Aortic smooth muscle cell (primary cell): ENCODE measurements around the gene GABBR1. TPM values are rescaled to one million over a fixed set of nuclear protein-coding genes. Genes with fewer than 3 reads are reported as not detected.

Experiments
- total RNA-seq: library from RNA; depleted of rRNA; stranded (reverse); fragments of >200 nt; gene quantifications from 2 replicates; pipeline ENCODE4 v1.2.3, GENCODE V29; 2014

The GABBR1 gene
- 10.3 and 11.4 TPM in 2 replicates for total RNA-seq

DNA sequence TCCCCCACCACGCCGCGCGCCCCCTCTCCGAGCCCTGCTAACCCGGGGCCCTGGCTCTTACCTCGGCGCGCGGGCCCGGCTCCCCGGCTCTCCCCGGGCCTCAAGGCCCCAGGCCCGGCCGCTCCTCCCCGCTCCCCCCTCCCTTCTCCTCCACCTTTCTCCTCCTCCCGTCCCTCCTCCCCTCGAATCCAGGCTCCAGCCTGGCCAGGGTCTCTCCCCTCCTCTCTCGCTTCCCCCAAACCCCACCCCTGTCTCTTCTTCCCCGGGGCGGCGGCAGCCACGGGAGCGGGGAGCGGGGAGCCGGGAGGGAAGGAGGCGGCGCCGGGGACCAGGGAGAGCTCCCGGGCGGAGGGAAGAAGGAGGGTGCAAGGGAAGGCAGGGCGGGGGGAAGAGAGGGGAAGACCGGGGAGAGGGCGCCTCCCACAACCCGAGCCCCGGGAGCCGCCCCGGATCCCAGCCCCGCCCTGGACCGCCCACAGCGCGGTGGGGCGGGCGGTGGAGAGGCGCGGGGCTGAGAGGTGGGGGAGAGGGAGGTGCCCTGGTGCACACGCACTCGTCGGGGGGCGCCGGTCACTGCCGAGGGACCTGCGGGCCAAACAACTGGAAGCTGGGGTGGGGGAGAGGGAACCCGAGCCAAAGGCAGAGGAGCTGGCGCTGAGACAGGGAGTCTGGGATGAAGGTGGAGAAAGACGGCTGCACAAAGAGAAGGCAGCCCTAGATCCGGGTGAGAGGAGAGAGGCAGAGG is at the start of gene GABBR1:
TSS of gene GABBR1 (minus strand) at position 395 of the 745 bp plus-strand sequence. CDS start 798 bp downstream, outside the sequence.

GRCh38 chr6:29680904-29681303 is 47.9 kb upstream of the GABBR1 start, which contains the start of gene ZFP57:
Gene ZFP57 (minus strand): TSS chr6:29681152. CDS start chr6:29677003, 4,149 bp downstream.

DNA sequence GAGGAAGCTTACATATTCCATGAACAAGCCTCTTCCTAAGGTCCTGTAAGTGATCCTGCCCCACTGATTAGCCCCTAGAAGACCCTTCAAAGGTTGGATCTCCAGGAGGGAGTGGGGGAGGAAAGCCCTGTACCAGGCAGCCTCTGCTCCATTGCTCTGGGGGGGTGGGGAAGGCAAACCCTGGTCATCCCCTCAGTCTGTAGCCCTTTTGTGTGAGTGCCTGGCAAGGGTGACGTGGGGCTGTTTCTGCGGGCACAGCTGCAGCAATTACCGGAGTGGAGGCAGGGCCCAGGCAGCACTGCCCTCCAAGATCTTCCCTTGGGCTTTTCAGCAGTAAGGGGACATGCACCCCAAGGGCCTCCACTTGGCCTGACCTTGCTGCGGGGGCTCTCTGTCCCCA is 23.8 kb upstream of the GABBR1 start, which contains the start of gene MOG:
TSS of gene MOG (plus strand) at position 295 of the 400 bp plus-strand sequence. CDS start 118 bp downstream, outside the sequence.

DNA sequence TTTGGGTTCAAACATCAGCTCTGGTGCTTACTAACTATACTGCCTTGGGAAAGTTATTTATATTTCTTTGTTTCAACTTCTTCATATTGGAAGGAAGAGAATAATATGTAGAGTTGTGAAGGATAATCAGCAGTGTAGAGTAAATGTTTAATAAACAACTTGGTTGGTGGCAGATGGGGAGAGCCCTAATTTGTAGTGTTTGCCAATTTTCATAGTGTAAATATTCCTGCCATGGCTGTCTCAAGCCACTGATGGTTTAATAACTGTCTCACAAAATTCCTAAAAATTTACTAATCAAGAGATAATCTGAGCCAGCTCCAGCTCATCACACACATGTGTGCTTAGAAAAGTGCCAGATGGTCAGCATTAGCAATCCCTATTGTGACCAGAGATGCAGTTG is 48.2 kb downstream of the GABBR1 start, which contains the start of gene OR2H2:
TSS of gene OR2H2 (plus strand) at position 301 of the 400 bp plus-strand sequence. CDS start 2,824 bp downstream, outside the sequence.

DNA sequence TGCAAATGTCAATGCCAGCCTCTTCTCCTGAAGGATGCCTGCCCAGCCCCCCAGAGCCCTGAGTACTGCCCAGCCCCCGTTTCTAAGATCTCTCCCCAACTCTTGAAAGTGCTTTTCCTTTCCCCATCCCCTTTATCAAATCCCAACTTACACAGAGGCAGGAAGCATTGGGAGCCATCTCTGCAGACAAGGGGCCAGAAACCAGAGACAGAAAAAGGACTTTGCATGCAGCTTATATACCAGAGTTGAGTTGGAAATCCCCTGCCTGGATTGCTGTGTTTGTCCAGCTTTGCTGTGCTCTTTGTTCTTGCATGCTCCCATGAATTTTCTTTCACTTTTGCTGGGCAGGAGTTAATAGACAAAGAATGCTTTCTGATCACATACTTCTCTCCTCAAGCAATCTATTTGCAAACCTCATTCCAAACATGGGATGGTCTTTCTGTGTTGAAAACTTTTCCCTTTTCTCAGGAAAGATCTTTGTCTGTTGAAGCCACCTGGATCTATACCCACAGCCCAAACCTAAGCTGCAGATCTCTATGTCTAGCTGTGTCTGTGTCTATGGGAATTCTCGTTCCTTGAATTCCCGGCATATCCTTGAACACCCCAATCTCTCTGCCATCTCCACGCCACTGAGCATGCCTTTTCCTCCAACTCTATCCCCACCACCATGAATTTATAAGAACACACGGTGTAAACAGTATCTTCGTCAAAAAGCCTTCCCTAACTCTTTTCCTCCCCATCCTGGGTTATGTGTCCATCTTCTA is 73.3 kb downstream of the GABBR1 start, which contains the start of gene UBD:
TSS of gene UBD (minus strand) at position 209 of the 764 bp plus-strand sequence. CDS start at position 178, 31 bp downstream.

Other genes with a start within 250 kb of the GABBR1 start
- not detected in 2 replicates for gene OR12D2, start 237.6 kb downstream of the GABBR1 start, total RNA-seq
- gene OR12D1, start 218.3 kb downstream of the GABBR1 start, total RNA-seq, result not detected in 2 replicates
- gene OR10C1, start 193.9 kb downstream of the GABBR1 start, total RNA-seq, result not detected in 2 replicates
- not detected in 2 replicates for gene OR11A1, start 176.1 kb downstream of the GABBR1 start, total RNA-seq
- not detected in 2 replicates for gene OR2H1, start 176.0 kb downstream of the GABBR1 start, total RNA-seq
- not detected in 2 replicates for gene MAS1L, start 145.2 kb downstream of the GABBR1 start, total RNA-seq
- not detected in 2 replicates for gene UBD, start 73.5 kb downstream of the GABBR1 start, total RNA-seq
- gene OR2H2, start 48.1 kb downstream of the GABBR1 start, total RNA-seq, result not detected in 2 replicates
- gene MOG, start 23.9 kb upstream of the GABBR1 start, total RNA-seq, result not detected in 2 replicates
- gene ZFP57, start 48.0 kb upstream of the GABBR1 start, total RNA-seq, result 0.13 TPM in 1 of 2 replicates, not detected in the other
- 40.4 and 41.5 TPM in 2 replicates for gene HLA-F, start 90.3 kb upstream of the GABBR1 start, total RNA-seq
- not detected in 2 replicates for gene HLA-G, start 194.6 kb upstream of the GABBR1 start, total RNA-seq